ENCODE data around the gene AGAP2.
A peak's percentile ranks its signal among the peaks of the same experiment; 100 is the strongest.
"Not testable (repeated sequence)": the region's sequence is repeated elsewhere in the genome, so short reads cannot be mapped to it uniquely, and the experiment has no call there.

The AGAP2 gene

GRCh38 chr12:57735198-57735855 is 3.2 kb downstream of the AGAP2 start:
- DNase-seq, result no peak

GRCh38 chr12:57734591-57734990 is 4.0 kb downstream of the AGAP2 start:
- no peak for DNase-seq

GRCh38 chr12:57733928-57734327 is 4.6 kb downstream of the AGAP2 start:
- no peak for DNase-seq

GRCh38 chr12:57732726-57733593 is 5.6 kb downstream of the AGAP2 start:
- DNase-seq, result no peak

- DNase-seq, result no peak
These were observed 6.3 kb downstream of the AGAP2 start for GRCh38 chr12:57732270-57732669.

- DNase-seq, result no peak
These were observed 7.0 kb downstream of the AGAP2 start for GRCh38 chr12:57731411-57732080.

GRCh38 chr12:57730336-57731067 is 8.0 kb downstream of the AGAP2 start:
- no peak for DNase-seq

GRCh38 chr12:57729321-57729844 is 9.2 kb downstream of the AGAP2 start:
- no peak for DNase-seq

- DNase-seq, result no peak
These were observed 10.7 kb downstream of the AGAP2 start for GRCh38 chr12:57727758-57728395.

GRCh38 chr12:57726884-57727757 is 11.4 kb downstream of the AGAP2 start:
- no peak for DNase-seq

- peak; percentile 36 for DNase-seq
These were observed 12.2 kb downstream of the AGAP2 start for GRCh38 chr12:57726151-57726883.

- no peak for DNase-seq
These were observed 12.7 kb downstream of the AGAP2 start for GRCh38 chr12:57725851-57726150.

GRCh38 chr12:57724936-57725740 is 13.4 kb downstream of the AGAP2 start:
- no peak for DNase-seq

- DNase-seq, result no peak
These were observed 14.3 kb downstream of the AGAP2 start for GRCh38 chr12:57724003-57724935.

- no peak for DNase-seq
These were observed 14.9 kb downstream of the AGAP2 start for GRCh38 chr12:57723630-57723962.

- DNase-seq, result no peak
These were observed 15.6 kb downstream of the AGAP2 start for GRCh38 chr12:57722716-57723629.

GRCh38 chr12:57721846-57722608 is 16.5 kb downstream of the AGAP2 start:
- DNase-seq, result not testable (repeated sequence)

All from SHP77 treated with DMSO at 0.1 percent for 48 hours (cell line).